Smooth muscle cell of the pulmonary artery (primary cell): ENCODE results near the gene RNF214. TPM values are rescaled to one million over a fixed set of nuclear protein-coding genes. Genes with fewer than 3 reads are reported as not detected.

ENCODE experiments used
- total RNA-seq: library from RNA; depleted of rRNA; stranded (reverse); fragments of >200 nt; gene quantifications from 2 replicates; pipeline ENCODE4 v1.2.3, GENCODE V29; 2014

RNF214 gene
- total RNA-seq, result 10.7 and 11.9 TPM in 2 replicates

GRCh38 chr11:117232092-117232878 is at the start of gene RNF214:
TSS of gene RNF214 (plus strand) at chr11:117232671. CDS start at chr11:117234273, 1,602 bp downstream.

GRCh38 chr11:117199053-117199915 is 33.2 kb upstream of the RNF214 start, which contains the start of gene TAGLN:
TSS of gene TAGLN (plus strand) at chr11:117199370. CDS start at chr11:117203014, 3,644 bp downstream.

GRCh38 chr11:117231842-117232091 is 704 bp upstream of the RNF214 start, which contains the start of gene PCSK7:
TSS of gene PCSK7 (minus strand) at chr11:117232073. CDS start at chr11:117229844, 2,229 bp downstream.

GRCh38 chr11:117290809-117291396 is 58.4 kb downstream of the RNF214 start, which contains the start of gene BACE1-AS:
TSS of gene BACE1-AS (plus strand) at chr11:117291346.

GRCh38 chr11:117316197-117316961 is 83.9 kb downstream of the RNF214 start, which contains the start of gene BACE1:
TSS of gene BACE1 (minus strand) at chr11:117316256. CDS start at chr11:117315795, 461 bp downstream.

GRCh38 chr11:117327567-117328374 is 95.3 kb downstream of the RNF214 start, which contains the start of gene CEP164:
TSS of gene CEP164 (plus strand) at chr11:117327854. CDS start at chr11:117338587, 10,733 bp downstream.

Other genes starting within 250 kb of the RNF214 start
- 23.5 and 24.5 TPM in 2 replicates for gene SIK3, start 134.2 kb upstream of the RNF214 start, total RNA-seq
- 137 and 138 TPM in 2 replicates for gene PAFAH1B2, start 88.4 kb upstream of the RNF214 start, total RNA-seq
- 53.9 and 63.9 TPM in 2 replicates for gene SIDT2, start 53.9 kb upstream of the RNF214 start, total RNA-seq
- 3,032 and 3,717 TPM in 2 replicates for gene TAGLN, start 33.3 kb upstream of the RNF214 start, total RNA-seq
- 44.0 and 68.3 TPM in 2 replicates for gene PCSK7, start 598 bp upstream of the RNF214 start, total RNA-seq
- 5.4 and 5.7 TPM in 2 replicates for gene BACE1-AS, start 58.7 kb downstream of the RNF214 start, total RNA-seq
- gene BACE1, start 83.6 kb downstream of the RNF214 start, total RNA-seq, result 53.7 and 55.5 TPM in 2 replicates
- 20.0 and 26.7 TPM in 2 replicates for gene CEP164, start 95.2 kb downstream of the RNF214 start, total RNA-seq